Measurements from ENCODE around the gene FLNB.

FLNB gene

GRCh38 chr3:58190291-58190690 lies 182.1 kb downstream of the FLNB start:
- TF ChIP-seq ZBTB7A (IDR thresholded peaks at IDR 0.05; ENCODE audit: low read depth) (no peak), YY1 (IDR thresholded peaks at IDR 0.05; ENCODE audit: low read depth) (no peak), EGR1 (IDR thresholded peaks at IDR 0.05) (no peak), CEBPB (IDR thresholded peaks at IDR 0.05) (no peak), MAX (IDR thresholded peaks at IDR 0.05) (no peak), RAD21 (IDR thresholded peaks at IDR 0.05; ENCODE audit: low read depth) (no peak), USF1 (IDR thresholded peaks at IDR 0.05) (no peak), TEAD4 (IDR thresholded peaks at IDR 0.05) (no peak), CREB1 (IDR thresholded peaks at IDR 0.05; ENCODE audit: low read depth) (no peak), NFIC (IDR thresholded peaks at IDR 0.05) (no peak), FOXM1 (IDR thresholded peaks at IDR 0.05; ENCODE audit: borderline replicate concordance, low read depth) (no peak), EP300 (IDR thresholded peaks at IDR 0.05; ENCODE audit: borderline replicate concordance) (no peak), TAF1 (IDR thresholded peaks at IDR 0.05; ENCODE audit: low read depth) (no peak), TCF12 (IDR thresholded peaks at IDR 0.05; ENCODE audit: low read depth) (no peak), REST (IDR thresholded peaks at IDR 0.05; ENCODE audit: low read depth) (no peak)

- TF ChIP-seq TCF12 (IDR thresholded peaks at IDR 0.05; ENCODE audit: low read depth): no peak
- TF ChIP-seq CEBPB (IDR thresholded peaks at IDR 0.05): no peak
- TF ChIP-seq EGR1 (IDR thresholded peaks at IDR 0.05): no peak
- no peak for TF ChIP-seq REST (IDR thresholded peaks at IDR 0.05; ENCODE audit: low read depth)
- TF ChIP-seq RAD21 (IDR thresholded peaks at IDR 0.05; ENCODE audit: low read depth): no peak
- TF ChIP-seq ZBTB7A (IDR thresholded peaks at IDR 0.05; ENCODE audit: low read depth): no peak
- no peak for TF ChIP-seq FOXM1 (IDR thresholded peaks at IDR 0.05; ENCODE audit: borderline replicate concordance, low read depth)
- no peak for TF ChIP-seq NFIC (IDR thresholded peaks at IDR 0.05)
- no peak for TF ChIP-seq TEAD4 (IDR thresholded peaks at IDR 0.05)
- TF ChIP-seq USF1 (IDR thresholded peaks at IDR 0.05): no peak
- no peak for TF ChIP-seq MAX (IDR thresholded peaks at IDR 0.05)
- TF ChIP-seq TAF1 (IDR thresholded peaks at IDR 0.05; ENCODE audit: low read depth): no peak
Observed at GRCh38 chr3:58190882-58191281, 182.7 kb downstream of the FLNB start.

- no peak for TF ChIP-seq EP300 (IDR thresholded peaks at IDR 0.05; ENCODE audit: borderline replicate concordance)
- TF ChIP-seq TEAD4 (IDR thresholded peaks at IDR 0.05): no peak
- no peak for TF ChIP-seq CEBPB (IDR thresholded peaks at IDR 0.05)
- no peak for TF ChIP-seq USF1 (IDR thresholded peaks at IDR 0.05)
- no peak for TF ChIP-seq MAX (IDR thresholded peaks at IDR 0.05)
- TF ChIP-seq ZBTB7A (IDR thresholded peaks at IDR 0.05; ENCODE audit: low read depth): no peak
- TF ChIP-seq EGR1 (IDR thresholded peaks at IDR 0.05): no peak
- no peak for TF ChIP-seq YY1 (IDR thresholded peaks at IDR 0.05; ENCODE audit: low read depth)
- no peak for TF ChIP-seq RAD21 (IDR thresholded peaks at IDR 0.05; ENCODE audit: low read depth)
- TF ChIP-seq NFIC (IDR thresholded peaks at IDR 0.05): no peak
- TF ChIP-seq REST (IDR thresholded peaks at IDR 0.05; ENCODE audit: low read depth): no peak
- no peak for TF ChIP-seq CREB1 (IDR thresholded peaks at IDR 0.05; ENCODE audit: low read depth)
- TF ChIP-seq FOXM1 (IDR thresholded peaks at IDR 0.05; ENCODE audit: borderline replicate concordance, low read depth): no peak
- no peak for TF ChIP-seq TAF1 (IDR thresholded peaks at IDR 0.05; ENCODE audit: low read depth)
Observed at GRCh38 chr3:58191361-58191991, 183.3 kb downstream of the FLNB start.

All from Ishikawa (cell line).